K562 (cell line): ENCODE measurements around the gene RAB5A. TPM values are rescaled to one million over a fixed set of nuclear protein-coding genes. Genes with fewer than 3 reads are reported as not detected.
A peak's percentile ranks its signal among the peaks of the same experiment; 100 is the strongest.

Experiments
- ATAC-seq: fragments of 200-7000 bp; cut with Tn5 transposase; 3 replicates; pipeline ENCODE4 v1.9.1; 2020; ENCODE audit warnings: moderate library complexity
- BruUV-seq: library from RNA; stranded (reverse); fragments of 400-500 nt; replicated peaks from 2 replicates; lab custom pipeline; 2021; lab: Mats Ljungman, UMichigan
- CTCF ChIA-PET: fragments of 300-600 bp; formaldehyde crosslinking; extraction: SDS; loops from one replicate; lab custom pipeline; 2021; ENCODE audit warnings: low intra/inter-chr PET ratio; lab: Yijun Ruan, JAX
- POLR2A ChIA-PET: fragments of 300-600, 350-650 bp; sonication (Branson Sonifier 250); formaldehyde crosslinking; extraction: SDS; loops from one replicate; lab custom pipeline; 2021; ENCODE audit warnings: antibody characterized with exemption, inconsistent platforms; lab: Yijun Ruan, JAX
- DNase-seq, 4 experiments: peaks; one replicate each; pipeline versions ENCODE4 v3.0.0 to v3.0.0-alpha.2; 2011 to 2018; ENCODE audit warnings: low spot score in 3 of 4, mixed read lengths in 3 of 4; ENCODE audit errors: extremely low read depth in 1 of 4
- FAIRE-seq: peaks from 2 replicates; lab custom pipeline; 2011; peaks lifted over from hg19 to GRCh38; lab: Jason Lieb, UNC
- H2AFZ ChIP-seq: 2 replicates; pipeline ENCODE4 v1.6.0; 2011; ENCODE audit warnings: low read depth, low read length, control low read depth, inconsistent platforms
- H3K27ac ChIP-seq: fragments of 200-600 bp; 3 replicates; pipeline ENCODE4 v1.8.0; 2011; ENCODE audit warnings: low read depth, mild to moderate bottlenecking, control low read depth, inconsistent platforms, low read length, moderate library complexity, mixed read lengths; ENCODE audit errors: extremely low read depth
- H3K27me3 ChIP-seq, 2 experiments: fragments of 300-600 bp in 1 of 2; 2 replicates in 1 of 2; 3 replicates in 1 of 2; pipeline versions ENCODE4 v1.6.0 to v1.8.0; 2011; ENCODE audit warnings: inconsistent platforms in 2 of 2, low read length in 2 of 2, mild to moderate bottlenecking in 1 of 2, mixed read lengths in 1 of 2, moderate library complexity in 1 of 2; ENCODE audit not compliant: control insufficient read depth in 2 of 2, insufficient read depth in 2 of 2
- H3K36me3 ChIP-seq: fragments of 300-600 bp; 3 replicates; pipeline ENCODE4 v1.8.0; 2011; ENCODE audit warnings: mild to moderate bottlenecking, low read length, inconsistent platforms; ENCODE audit not compliant: control insufficient read depth, insufficient read depth
- H3K4me1 ChIP-seq, 2 experiments: fragments of 200-600 bp in 1 of 2; replicated peaks in 1 of 2; 2 replicates in 1 of 2; 3 replicates in 1 of 2; pipeline versions ENCODE4 v1.5.1 to v1.8.0; 2011; ENCODE audit warnings: inconsistent platforms in 2 of 2, low read length in 2 of 2, mild to moderate bottlenecking in 1 of 2, mixed read lengths in 1 of 2, moderate library complexity in 1 of 2; ENCODE audit not compliant: control insufficient read depth in 2 of 2, insufficient read depth in 2 of 2
- H3K4me2 ChIP-seq: 2 replicates; pipeline ENCODE4 v1.6.1; 2011; ENCODE audit warnings: low read length, control low read depth, inconsistent platforms, mixed read lengths; ENCODE audit not compliant: insufficient read depth
- H3K4me3 ChIP-seq: fragments of 200-600 bp; sonication (generic), shearing (Covaris generic); 2 replicates; pipeline ENCODE4 v1.5.1; 2016; ENCODE audit warnings: control low read depth, inconsistent platforms
- H3K79me2 ChIP-seq: fragments of 200-600 bp; 3 replicates; pipeline ENCODE4 v1.8.0; 2011; ENCODE audit warnings: low read length, inconsistent platforms; ENCODE audit not compliant: control insufficient read depth, insufficient read depth
- H3K9ac ChIP-seq, 2 experiments: 2 replicates each; pipeline versions ENCODE4 v1.6.0 to v1.6.1; 2011; ENCODE audit warnings: low read depth in 2 of 2, low read length in 2 of 2, control low read depth in 1 of 2, inconsistent platforms in 1 of 2, mild to moderate bottlenecking in 1 of 2, mixed read lengths in 1 of 2; ENCODE audit not compliant: insufficient read depth in 1 of 2
- H3K9me1 ChIP-seq: one replicate; pipeline ENCODE4 v1.6.0; 2011; ENCODE audit warnings: inconsistent platforms, mild to moderate bottlenecking, low read length, moderate library complexity; ENCODE audit not compliant: control insufficient read depth, insufficient read depth
- H3K9me3 ChIP-seq: replicated peaks from 2 replicates; pipeline ENCODE4 v1.5.1; 2011; ENCODE audit warnings: low read depth, low read length, inconsistent platforms; ENCODE audit not compliant: control insufficient read depth, insufficient read depth
- H4K20me1 ChIP-seq: replicated peaks from 2 replicates; pipeline ENCODE4 v1.6.1; 2011; ENCODE audit warnings: low read length, inconsistent platforms, mixed read lengths; ENCODE audit not compliant: control insufficient read depth, insufficient read depth
- ARID3A ChIP-seq: IDR thresholded peaks from 2 replicates; pipeline ENCODE4 v1.6.1; 2012; ENCODE audit warnings: low read depth, low read length, improper control_type of control experiment, borderline replicate concordance
- ATF4 ChIP-seq: fragments of 450-650 bp; formaldehyde crosslinking; IDR thresholded peaks from 2 replicates; pipeline ENCODE4 v1.4.0; 2022; ENCODE audit warnings: mild to moderate bottlenecking, moderate library complexity
- CUX1 ChIP-seq: fragments of 200-800 bp; sonication (Bioruptor generic); IDR thresholded peaks from 2 replicates; pipeline ENCODE4 v1.6.1; 2016; ENCODE audit warnings: missing genetic modification characterization, missing compliant biosample characterization
- EZH2 ChIP-seq: IDR thresholded peaks from 2 replicates; pipeline ENCODE4 v1.6.1; 2012; ENCODE audit warnings: low read depth, mild to moderate bottlenecking, inconsistent platforms, low read length, borderline replicate concordance
- POU5F1 ChIP-seq: fragments of 150-350 bp; IDR thresholded peaks from 2 replicates; pipeline ENCODE4 v1.6.1; 2014; ENCODE audit warnings: borderline replicate concordance, low read length, low read depth, mild to moderate bottlenecking; ENCODE audit not compliant: partially characterized antibody
- SMARCA4 ChIP-seq: fragments of 450-650 bp; IDR thresholded peaks from 2 replicates; pipeline ENCODE4 v1.6.1; 2016
- VEZF1 ChIP-seq: fragments of 200-800 bp; sonication (Bioruptor generic); IDR thresholded peaks from 2 replicates; pipeline ENCODE4 v1.6.1; 2017; ENCODE audit warnings: missing genetic modification characterization, missing compliant biosample characterization
- YY1 ChIP-seq, 3 experiments: IDR thresholded peaks; 2 replicates each; pipeline ENCODE4 v1.6.1; 2011; ENCODE audit warnings: low read length in 2 of 3, mild to moderate bottlenecking in 2 of 3, moderate library complexity in 2 of 3, borderline replicate concordance in 1 of 3, control low read depth in 1 of 3, low read depth in 1 of 3; ENCODE audit not compliant: insufficient read depth in 3 of 3, insufficient replicate concordance in 2 of 3, control insufficient read depth in 1 of 3, insufficient read length in 1 of 3; ENCODE audit errors: extremely low read depth in 1 of 3
- ZNF311 ChIP-seq: fragments of 250-450 bp; sonication (Bioruptor Pico); IDR thresholded peaks from 2 replicates; pipeline ENCODE4 v1.4.0; 2020; ENCODE audit warnings: mild to moderate bottlenecking, moderate library complexity
- WGBS: fragments of 100-300 bp; shearing (Covaris generic); methylation state at CpG from one replicate; pipeline ENCODE4 v1.1.6; 2016; ENCODE audit warnings: low coverage, mixed read lengths; ENCODE audit not compliant: insufficient coverage; ENCODE audit errors: missing lambda C conversion rate; 5-methylcytosine and 5-hydroxymethylcytosine counted together
- in situ Hi-C: fragments of 300-500 bp; cut with MboI; formaldehyde crosslinking; loops from 4 replicates; pipeline ENCODE4 v1.15.0; 2018; ENCODE audit warnings: inconsistent platforms, mixed read lengths
- intact Hi-C: fragments of 100-400 bp; cut with micrococcal nuclease; formaldehyde crosslinking; loops from 2 replicates; pipeline ENCODE4 v1.14.2; 2022
- polyA plus RNA-seq, 8 experiments: library from polyadenylated mRNA; depleted of rRNA in 4 of 8; stranded (reverse) in 5 of 8; unstranded in 3 of 8; fragments of >200 nt; fragmentation: Nextera tagmentation in 2 of 8; fragmentation: Illumina TruSeq in 1 of 8; extraction: Ambion mirVana in 2 of 8; extraction: Trizol in 1 of 8; gene quantifications; 2 replicates each; pipeline versions ENCODE4 v1.2.1 to v1.2.3, GENCODE V29; 2011 to 2014; ENCODE audit warnings: inconsistent platforms in 1 of 8, missing spikeins in 1 of 8
- total RNA-seq, 7 experiments: library from RNA; depleted of rRNA in 6 of 7; stranded (reverse); fragments of >200 nt in 6 of 7; fragmentation: Illumina TruSeq in 2 of 7; extraction: Trizol in 2 of 7; gene quantifications; 2 replicates each; pipeline versions ENCODE4 v1.2.1 to v1.2.3, GENCODE V29; 2011 to 2021; ENCODE audit warnings: low replicate concordance in 1 of 7

Gene RAB5A
- total and polyA plus RNA-seq, 9 of the 15 experiments (the other 6 are each of a cell fraction or from before 2014, with no cell fraction given): 28.3 to 64.2 (median 49.0) TPM

GRCh38 chr3:19945534-19945933 lies 1.4 kb upstream of the RAB5A start:
- peak overlapping the region; percentile 99 for H3K4me2 ChIP-seq
- POLR2A ChIA-PET: interaction anchor here (0.6 to 1.7 kb wide), 8 partner anchors 8 to 240 kb away, joined by 3 to 15 read pairs (median 4); partner anchors contain the start of gene SGO1
- FAIRE-seq (peak; percentile 42), DNase-seq (peak in 1 of 4 experiments; percentile 34), ATAC-seq (no peak)
- no peaks in the 10 kb centered on the region for H3K9me3 ChIP-seq
- peaks cover 48% of the 10 kb centered on the region for H3K79me2 ChIP-seq
- in situ Hi-C loops (loop anchor here (5.0 kb wide), 1 partner anchor 97 kb away; the partner anchor contains the start of gene KAT2B), intact Hi-C loops (loop anchor here (5.0 to 10.0 kb wide), 3 partner anchors 43 to 379 kb away; no protein-coding TSS in a partner anchor)
- H3K9ac ChIP-seq: peak overlapping the region in 1 of 2 experiments; percentile 99; a peak in 2 of 4 replicates
- peak overlapping the region; percentile 89 for H2AFZ ChIP-seq
- H3K4me1 ChIP-seq: peaks cover 9 to 11% of the 10 kb centered on the region in 2 experiments; a peak in 4 of 5 replicates
- no peaks in the 10 kb centered on the region for H3K27me3 ChIP-seq
- H3K4me3 ChIP-seq: peak overlapping the region; percentile 91
- H3K36me3 ChIP-seq: peaks cover 6% of the 10 kb centered on the region; the same call in 2 of the 3 replicates
- no TSS peak for BruUV-seq
- H3K27ac ChIP-seq: peak overlapping the region; percentile 98
- CTCF ChIA-PET: no interaction called here
- H4K20me1 ChIP-seq: peaks cover 12% of the 10 kb centered on the region; the same call in 1 of the 2 replicates
- 10% methylated on average over 9 of the region's 9 CpGs for WGBS
- no peaks in the 10 kb centered on the region for H3K9me1 ChIP-seq
- TF ChIP-seq ATF4 (CRISPR knock-in tag) (no peak), CUX1 (CRISPR knock-in tag) (no peak), YY1 (IDR thresholded peaks at IDR 0.05; ENCODE audit: borderline replicate concordance in 1 of 3, control insufficient read depth in 1 of 3, extremely low read depth in 1 of 3, insufficient read depth in 3 of 3, insufficient read length in 1 of 3, insufficient replicate concordance in 2 of 3, low read depth in 1 of 3, low read length in 2 of 3) (no peak), VEZF1 (peak; percentile 19; the same call in 1 of the 2 replicates), SMARCA4 (no peak), POU5F1 (no peak), ZNF311 (CRISPR knock-in tag) (no peak), EZH2 (no peak), ARID3A (no peak)
